Tibial artery (tissue), 4 donors: ENCODE data around the gene GRIK5.

Source experiments
- DNase-seq, 2 donors: peaks; one replicate each; pipeline ENCODE4 v3.0.0-alpha.2; 2019
- H3K27ac ChIP-seq, 2 donors: fragments of 200-600 bp; sonication (generic) in 1 of 2; 1 replicate in 1 of 2; 2 replicates in 1 of 2; pipeline ENCODE4 v1.5.1; 2018 to 2019; ENCODE audit warnings: mild to moderate bottlenecking in 1 of 2
- H3K27me3 ChIP-seq, 2 donors: fragments of 200-600 bp; sonication (generic) in 1 of 2; one replicate each; pipeline versions ENCODE4 v1.5.1 to v1.6.0; 2016 to 2019
- H3K36me3 ChIP-seq, 3 donors: fragments of 200-600 bp; sonication (generic) in 2 of 3; one replicate each; pipeline ENCODE4 v1.5.1; 2016 to 2019; ENCODE audit warnings: mild to moderate bottlenecking in 2 of 3
- H3K4me1 ChIP-seq, 4 donors: fragments of 200-600 bp; sonication (generic) in 2 of 4; 1 replicate in 3 of 4; 2 replicates in 1 of 4; pipeline ENCODE4 v1.5.1; 2016 to 2019
- H3K4me3 ChIP-seq, 2 donors: fragments of 200-600 bp; sonication (generic) in 1 of 2; 1 replicate in 1 of 2; 2 replicates in 1 of 2; pipeline ENCODE4 v1.5.1; 2018 to 2019; ENCODE audit warnings: mild to moderate bottlenecking in 2 of 2
- H3K9me3 ChIP-seq, 3 donors: fragments of 200-600 bp; sonication (generic) in 1 of 3; one replicate each; pipeline ENCODE4 v1.5.1; 2016 to 2019
- intact Hi-C: fragments of 100-400 bp; cut with DNase I; formaldehyde crosslinking; loops from one replicate; pipeline ENCODE4 v1.15.0; 2023; ENCODE audit warnings: low total_unique reads
- TF ChIP-seq, protein P1 (sequence below), 2 experiments: fragments of 200-600 bp in 1 of 2; fragments of 450-650 bp in 1 of 2; IDR thresholded peaks; one replicate each; pipeline ENCODE4 v1.5.1; 2017 to 2019; ENCODE audit warnings: antibody characterized with exemption in 2 of 2, mild to moderate bottlenecking in 1 of 2, moderate library complexity in 1 of 2

GRIK5 gene

DNA sequence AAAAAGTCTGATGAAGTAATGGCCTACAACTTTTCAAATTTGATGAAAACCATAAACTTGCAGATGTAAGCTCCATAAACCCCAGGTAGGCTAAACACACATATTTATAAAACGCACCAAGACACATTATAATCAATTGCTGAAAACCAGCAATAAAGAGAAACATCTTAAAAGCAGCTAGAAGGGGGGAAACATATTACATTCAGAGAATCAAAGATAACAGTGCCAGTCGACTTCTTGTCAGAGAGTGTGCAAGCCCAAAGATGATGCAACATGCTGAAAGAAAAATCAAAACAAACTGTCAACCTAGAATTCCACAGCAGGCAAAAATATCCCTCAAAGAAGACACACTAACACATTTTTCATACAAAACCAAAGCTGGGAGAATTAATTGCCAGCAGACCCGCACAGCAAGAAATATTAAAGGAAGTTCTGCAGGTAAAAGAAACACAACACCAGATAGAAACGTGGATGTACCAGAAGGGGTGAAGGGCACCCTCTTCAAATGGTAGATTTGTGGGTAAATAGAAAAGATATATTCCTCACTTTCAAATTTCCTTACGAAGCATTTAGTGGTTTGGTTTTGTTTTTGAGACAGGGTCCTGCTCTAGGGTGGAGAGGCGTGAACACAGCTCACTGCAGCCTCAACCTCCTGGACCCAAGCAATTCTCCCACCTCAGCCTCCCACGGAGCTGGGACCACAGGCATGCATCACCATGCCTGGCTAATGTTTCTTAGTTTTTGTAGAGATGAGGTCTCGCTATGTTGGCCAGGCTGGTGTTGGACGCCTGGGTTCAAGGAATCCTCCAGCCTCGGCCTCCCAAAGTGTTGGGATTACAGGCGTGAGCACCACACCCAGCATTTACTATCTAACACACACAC is 59.5 kb downstream of the GRIK5 start:
- no peaks in the 10 kb centered on the region for H3K27me3 ChIP-seq
- H3K4me1 ChIP-seq: no peaks in the 10 kb centered on the region
- no peak overlapping the region for H3K4me3 ChIP-seq
- H3K27ac ChIP-seq: no peak overlapping the region
- DNase-seq: no peak
- TF ChIP-seq, protein P1, sequence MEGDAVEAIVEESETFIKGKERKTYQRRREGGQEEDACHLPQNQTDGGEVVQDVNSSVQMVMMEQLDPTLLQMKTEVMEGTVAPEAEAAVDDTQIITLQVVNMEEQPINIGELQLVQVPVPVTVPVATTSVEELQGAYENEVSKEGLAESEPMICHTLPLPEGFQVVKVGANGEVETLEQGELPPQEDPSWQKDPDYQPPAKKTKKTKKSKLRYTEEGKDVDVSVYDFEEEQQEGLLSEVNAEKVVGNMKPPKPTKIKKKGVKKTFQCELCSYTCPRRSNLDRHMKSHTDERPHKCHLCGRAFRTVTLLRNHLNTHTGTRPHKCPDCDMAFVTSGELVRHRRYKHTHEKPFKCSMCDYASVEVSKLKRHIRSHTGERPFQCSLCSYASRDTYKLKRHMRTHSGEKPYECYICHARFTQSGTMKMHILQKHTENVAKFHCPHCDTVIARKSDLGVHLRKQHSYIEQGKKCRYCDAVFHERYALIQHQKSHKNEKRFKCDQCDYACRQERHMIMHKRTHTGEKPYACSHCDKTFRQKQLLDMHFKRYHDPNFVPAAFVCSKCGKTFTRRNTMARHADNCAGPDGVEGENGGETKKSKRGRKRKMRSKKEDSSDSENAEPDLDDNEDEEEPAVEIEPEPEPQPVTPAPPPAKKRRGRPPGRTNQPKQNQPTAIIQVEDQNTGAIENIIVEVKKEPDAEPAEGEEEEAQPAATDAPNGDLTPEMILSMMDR (IDR thresholded peaks at IDR 0.05): no peak
- peaks cover 8 to 22% (median 11%) of the 10 kb centered on the region in 3 donors for H3K36me3 ChIP-seq
- no peaks in the 10 kb centered on the region for H3K9me3 ChIP-seq
- intact Hi-C loops: no loop called here

DNA sequence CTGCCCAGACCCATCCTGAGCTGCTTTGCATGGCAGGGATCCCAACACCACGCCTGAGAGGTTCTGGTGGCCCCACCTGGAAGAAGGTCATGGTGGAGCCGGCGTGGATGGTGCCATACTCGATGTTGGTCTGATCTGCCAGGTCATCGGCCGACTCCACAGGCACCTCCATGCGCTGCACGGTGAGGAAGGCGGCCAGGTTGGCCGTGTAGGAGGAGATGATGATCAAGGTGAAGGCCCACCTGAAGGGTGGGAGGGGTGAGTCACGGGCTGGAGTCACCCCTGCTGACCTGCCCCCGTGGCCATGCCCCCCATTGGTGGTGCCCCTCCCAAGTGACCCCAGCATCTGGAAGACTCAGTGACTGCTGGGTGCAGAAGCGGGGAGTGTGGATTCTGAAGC is 63.4 kb downstream of the GRIK5 start:
- H3K36me3 ChIP-seq: peaks cover 13 to 36% (median 16%) of the 10 kb centered on the region in 3 donors
- H3K27me3 ChIP-seq: peaks cover 0 to 17% of the 10 kb centered on the region in 2 donors
- no peak overlapping the region for H3K4me3 ChIP-seq
- no peaks in the 10 kb centered on the region for H3K9me3 ChIP-seq
- no peak for DNase-seq
- no peaks in the 10 kb centered on the region for H3K4me1 ChIP-seq
- TF ChIP-seq, protein P1 (IDR thresholded peaks at IDR 0.05): no peak
- no peak overlapping the region for H3K27ac ChIP-seq
- intact Hi-C loops: no loop called here

DNA sequence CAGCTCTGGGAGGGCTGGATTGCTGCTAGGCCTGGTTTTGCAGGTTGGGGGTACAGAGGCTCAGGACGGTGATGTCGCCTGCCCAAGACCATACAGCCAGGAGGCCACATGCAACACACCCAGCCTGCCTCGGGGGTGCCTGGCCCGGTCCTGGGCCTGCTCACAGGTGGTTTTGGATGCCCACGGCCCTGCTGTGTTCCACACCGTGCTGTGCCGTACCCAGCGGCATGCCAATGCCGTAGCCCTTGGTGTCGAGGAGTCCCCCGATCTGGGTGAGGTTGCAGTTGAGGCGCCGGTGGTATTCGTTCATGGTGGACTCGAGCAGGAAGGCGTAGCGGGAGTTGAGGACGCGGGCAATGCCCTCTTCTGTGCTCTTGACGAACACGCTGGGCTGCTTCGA is 64.5 kb downstream of the GRIK5 start:
- H3K27me3 ChIP-seq: peaks cover 0 to 26% of the 10 kb centered on the region in 2 donors
- no peaks in the 10 kb centered on the region for H3K9me3 ChIP-seq
- DNase-seq: no peak
- TF ChIP-seq, protein P1 (IDR thresholded peaks at IDR 0.05): no peak
- H3K36me3 ChIP-seq: peaks cover 13 to 36% (median 16%) of the 10 kb centered on the region in 3 donors
- no peak overlapping the region for H3K4me3 ChIP-seq
- intact Hi-C loops: no loop called here
- H3K27ac ChIP-seq: no peak overlapping the region
- H3K4me1 ChIP-seq: no peaks in the 10 kb centered on the region

DNA sequence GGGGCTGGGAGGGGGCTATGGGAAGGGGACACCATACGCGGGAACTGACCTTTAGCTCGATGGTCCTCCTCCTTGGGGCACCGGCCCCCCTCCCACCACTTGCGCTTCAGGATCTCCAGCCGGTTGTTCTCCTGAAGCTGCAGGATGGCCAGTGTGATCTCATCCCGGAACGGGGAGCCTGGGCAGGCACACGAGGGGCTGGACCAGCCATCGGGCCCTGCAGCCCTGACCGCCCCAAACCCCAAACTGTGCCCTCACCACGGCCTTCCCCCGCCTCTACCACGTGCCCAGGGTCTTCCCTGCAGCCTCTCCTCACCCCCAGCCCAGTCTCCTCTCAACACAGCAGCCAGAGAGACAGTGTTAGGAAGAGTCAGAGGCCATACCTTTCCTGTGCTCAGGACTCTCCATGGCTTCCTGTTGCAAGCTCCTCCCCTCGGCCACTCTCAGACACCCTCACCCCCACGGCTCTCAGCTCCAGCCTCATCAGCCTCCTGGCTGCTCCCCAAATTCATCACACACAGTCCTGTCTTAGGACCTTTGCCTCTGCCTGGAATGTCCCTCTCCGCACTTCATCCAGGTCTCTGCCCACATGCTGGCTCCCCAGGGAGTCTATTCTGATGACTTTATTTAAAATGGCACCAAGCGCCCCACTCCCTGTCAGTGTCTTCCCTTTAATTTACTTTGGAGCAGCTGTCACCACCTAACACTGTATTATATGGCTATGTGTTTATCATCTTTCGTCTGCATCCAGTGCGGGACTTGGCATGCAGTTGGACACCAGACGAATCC is 66.3 kb downstream of the GRIK5 start:
- no peak for DNase-seq
- intact Hi-C loops: no loop called here
- H3K36me3 ChIP-seq: peaks cover 13 to 29% (median 16%) of the 10 kb centered on the region in 3 donors

DNA sequence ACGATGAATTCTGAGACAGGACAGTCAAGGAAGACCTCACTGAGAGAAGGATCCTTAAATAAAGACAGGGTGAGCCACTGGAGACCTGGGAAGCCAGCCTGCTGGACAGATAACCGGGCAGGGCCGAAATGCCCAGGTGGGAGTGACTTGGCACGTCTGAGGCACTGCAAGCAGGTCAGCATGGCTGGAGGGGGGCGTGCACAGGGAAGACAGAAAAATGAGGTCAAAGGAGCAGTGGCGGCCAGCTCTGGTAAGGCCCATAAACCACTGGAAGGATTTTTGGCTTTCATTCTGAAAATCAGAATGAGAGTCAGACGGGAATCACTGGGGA is 70.2 kb downstream of the GRIK5 start:
- intact Hi-C loops: no loop called here
- peaks cover 0 to 20% (median 4%) of the 10 kb centered on the region in 4 donors for H3K4me1 ChIP-seq
- no peaks in the 10 kb centered on the region for H3K9me3 ChIP-seq
- peaks cover 0 to 11% (median 4%) of the 10 kb centered on the region in 3 donors for H3K36me3 ChIP-seq
- H3K27ac ChIP-seq: no peak overlapping the region
- H3K27me3 ChIP-seq: peaks cover 0 to 81% of the 10 kb centered on the region in 2 donors
- TF ChIP-seq, protein P1 (IDR thresholded peaks at IDR 0.05): no peak
- DNase-seq: no peak
- no peak overlapping the region for H3K4me3 ChIP-seq

More for the DNA sequence above, 66.3 kb downstream of the GRIK5 start:
- H3K9me3 ChIP-seq: no peaks in the 10 kb centered on the region
- peaks cover 0 to 5% (median under 1%) of the 10 kb centered on the region in 4 donors for H3K4me1 ChIP-seq
- H3K27ac ChIP-seq: no peak overlapping the region
- peaks cover 0 to 42% of the 10 kb centered on the region in 2 donors for H3K27me3 ChIP-seq
- TF ChIP-seq, protein P1 (IDR thresholded peaks at IDR 0.05): no peak
- no peak overlapping the region for H3K4me3 ChIP-seq
